Measurements from ENCODE around the gene DSCAM. TPM values are rescaled to one million over a fixed set of nuclear protein-coding genes. Genes with fewer than 3 reads are reported as not detected.

DSCAM gene
- total RNA-seq, 1 donor from 2014 or later = not detected

DNA sequence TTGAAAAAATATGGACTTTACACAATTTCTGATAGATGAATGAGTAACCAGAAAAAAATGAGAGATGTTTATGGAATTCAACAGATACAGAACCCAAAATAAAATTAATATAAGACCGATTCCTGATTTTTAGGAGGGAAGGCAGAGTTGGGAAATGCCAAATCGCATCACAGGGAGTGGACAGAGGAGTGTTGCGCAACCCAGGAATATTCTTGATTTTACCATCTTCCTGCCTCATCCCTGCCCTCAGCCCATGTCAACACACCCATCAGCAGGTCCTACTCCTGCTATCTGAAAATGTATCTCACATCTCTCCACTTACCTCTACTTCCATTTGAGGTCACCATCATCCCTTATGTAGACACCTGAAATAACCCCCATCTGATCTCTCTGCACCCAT, 221.0 kb downstream of the DSCAM start:
- Histone ChIP-seq H2AFZ (replicated peaks) (no peak overlapping the region), H3K27me3 (no peaks in the 10 kb centered on the region), H3K27ac (no peak overlapping the region), H3K9ac (no peak overlapping the region), H3K36me3 (no peaks in the 10 kb centered on the region), H3K79me2 (ENCODE audit: low read depth) (no peaks in the 10 kb centered on the region), H4K20me1 (ENCODE audit: low read depth) (no peaks in the 10 kb centered on the region), H3K4me1 (peaks cover 14% of the 10 kb centered on the region), H3K4me2 (no peak overlapping the region), H3K4me3 (no peak overlapping the region), H3F3A (ENCODE audit: low read depth) (no peaks in the 10 kb centered on the region), H3K9me3 (ENCODE audit: low read depth) (no peaks in the 10 kb centered on the region)
- Mint-ChIP-seq H3K9me3 (peaks cover 3% of the 10 kb centered on the region), H3K27me3 (ENCODE audit: insufficient read depth, low read depth) (peaks cover 9% of the 10 kb centered on the region), H3K36me3 (no peaks in the 10 kb centered on the region), H3K4me1 (peaks cover 12% of the 10 kb centered on the region), H3K4me3 (no peak overlapping the region), H3K27ac (no peak overlapping the region)
- TF ChIP-seq EZH2 (IDR thresholded peaks at IDR 0.05) = no peak
- no peak for TF ChIP-seq EZH2phosphoT487 (IDR thresholded peaks at IDR 0.05)
- TF ChIP-seq CTCF (IDR thresholded peaks at IDR 0.05) = no peak
- no peak for DNase-seq (ENCODE audit: low spot score)

- Histone ChIP-seq H3K27me3 (no peaks in the 10 kb centered on the region), H3K36me3 (no peaks in the 10 kb centered on the region), H3K4me2 (no peak overlapping the region), H3K4me1 (peaks cover 19% of the 10 kb centered on the region), H3K9me3 (ENCODE audit: low read depth) (no peaks in the 10 kb centered on the region), H3K27ac (no peak overlapping the region), H3F3A (ENCODE audit: low read depth) (peaks cover 3% of the 10 kb centered on the region), H4K20me1 (ENCODE audit: low read depth) (no peaks in the 10 kb centered on the region), H2AFZ (replicated peaks) (peak overlapping the region; percentile 14), H3K79me2 (ENCODE audit: low read depth) (no peaks in the 10 kb centered on the region), H3K9ac (no peak overlapping the region), H3K4me3 (no peak overlapping the region)
- Mint-ChIP-seq H3K36me3 (no peaks in the 10 kb centered on the region), H3K4me1 (peaks cover 17% of the 10 kb centered on the region), H3K27me3 (ENCODE audit: insufficient read depth, low read depth) (peaks cover 3% of the 10 kb centered on the region), H3K4me3 (no peak overlapping the region), H3K27ac (no peak overlapping the region), H3K9me3 (peaks cover 3% of the 10 kb centered on the region)
- DNase-seq (ENCODE audit: low spot score) = no peak
- no peak for TF ChIP-seq CTCF (IDR thresholded peaks at IDR 0.05)
- no peak for TF ChIP-seq EZH2phosphoT487 (IDR thresholded peaks at IDR 0.05)
- TF ChIP-seq EZH2 (IDR thresholded peaks at IDR 0.05) = no peak
Observed at GRCh38 chr21:40623528-40623927, 223.4 kb downstream of the DSCAM start.

DNA sequence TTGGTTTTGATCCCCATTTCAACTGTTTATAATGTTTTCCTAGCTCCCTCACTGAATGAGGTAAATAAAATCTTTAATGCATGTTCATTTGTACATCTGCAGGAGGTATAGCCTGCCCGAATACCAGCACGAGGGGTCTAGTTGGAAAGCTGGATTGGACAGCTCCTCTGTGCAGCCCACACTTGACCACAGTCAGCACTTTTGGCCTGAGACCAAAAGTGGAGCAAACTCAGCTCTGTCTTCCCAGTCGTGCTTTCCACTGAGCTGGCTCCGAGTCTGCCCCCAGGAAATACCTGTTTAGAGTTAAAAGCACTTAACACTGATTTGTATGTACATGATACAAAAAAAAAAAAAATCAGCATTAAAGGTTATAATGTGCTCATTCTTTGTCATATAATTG, 224.4 kb downstream of the DSCAM start:
- H3K27ac Mint-ChIP-seq = no peak overlapping the region
- no peaks in the 10 kb centered on the region for H3K36me3 ChIP-seq
- DNase-seq (ENCODE audit: low spot score) = no peak
- H3K27ac ChIP-seq = no peak overlapping the region
- peaks cover 3% of the 10 kb centered on the region for H3K9me3 Mint-ChIP-seq
- H3K79me2 ChIP-seq (ENCODE audit: low read depth) = no peaks in the 10 kb centered on the region
- no peak overlapping the region for H2AFZ ChIP-seq (replicated peaks)
- H3K27me3 Mint-ChIP-seq (ENCODE audit: insufficient read depth, low read depth) = peaks cover 3% of the 10 kb centered on the region
- H3K4me1 Mint-ChIP-seq = peaks cover 27% of the 10 kb centered on the region
- peaks cover 10% of the 10 kb centered on the region for H3F3A ChIP-seq (ENCODE audit: low read depth)
- no peaks in the 10 kb centered on the region for H3K27me3 ChIP-seq
- H4K20me1 ChIP-seq (ENCODE audit: low read depth) = no peaks in the 10 kb centered on the region
- H3K4me1 ChIP-seq = peaks cover 25% of the 10 kb centered on the region
- H3K4me3 ChIP-seq = no peak overlapping the region
- H3K9ac ChIP-seq = no peak overlapping the region
- no peak overlapping the region for H3K4me3 Mint-ChIP-seq
- no peak overlapping the region for H3K4me2 ChIP-seq
- no peaks in the 10 kb centered on the region for H3K36me3 Mint-ChIP-seq
- TF ChIP-seq EZH2phosphoT487 (IDR thresholded peaks at IDR 0.05) (no peak), CTCF (IDR thresholded peaks at IDR 0.05) (no peak), EZH2 (IDR thresholded peaks at IDR 0.05) (no peak)
- no peaks in the 10 kb centered on the region for H3K9me3 ChIP-seq (ENCODE audit: low read depth)
